ENCODE results near the gene OXSR1. TPM values are rescaled to one million over a fixed set of nuclear protein-coding genes. Genes with fewer than 3 reads are reported as not detected.

OXSR1 gene
- total and polyA plus RNA-seq, 2 experiments from 2014 or later: 16.0 to 41.1 TPM

- Histone ChIP-seq H3K27ac (ENCODE audit: low read depth) (no peak overlapping the region), H3K4me1 (ENCODE audit: insufficient read depth) (peaks cover 21% of the 10 kb centered on the region), H3K4me3 (no peak overlapping the region), H2AFZ (no peak overlapping the region), H3K27me3 (ENCODE audit: insufficient read depth) (no peaks in the 10 kb centered on the region), H4K20me1 (replicated peaks; ENCODE audit: insufficient read depth) (peaks cover 56% of the 10 kb centered on the region), H3K36me3 (ENCODE audit: insufficient read depth) (no peaks in the 10 kb centered on the region), H3K4me2 (no peak overlapping the region), H3K79me2 (replicated peaks; ENCODE audit: insufficient read depth) (peaks cover 78% of the 10 kb centered on the region), H3K9me2 (ENCODE audit: insufficient read depth) (no peaks in the 10 kb centered on the region), H3F3A (replicated peaks; ENCODE audit: low read depth) (no peaks in the 10 kb centered on the region)
- Mint-ChIP-seq H3K27me3 (ENCODE audit: insufficient read depth, low read depth, poor library complexity) (peaks cover 16% of the 10 kb centered on the region), H3K4me3 (no peak overlapping the region), H3K9me3 (0 out of 3 replicates have a peak, but pooled peaks cover 2% of the 10 kb centered on the region), H3K36me3 (ENCODE audit: low read depth) (0 out of 3 replicates have a peak, but pooled peaks cover 4% of the 10 kb centered on the region), H3K4me1 (peaks cover 29% of the 10 kb centered on the region), H3K27ac (no peak overlapping the region)
- ATAC-seq (no peak), DNase-seq (ENCODE audit: low spot score) (no peak)
- TF ChIP-seq ZNF114 (CRISPR knock-in tag; IDR thresholded peaks at IDR 0.05) (no peak), JUNB (IDR thresholded peaks at IDR 0.05; ENCODE audit: unreplicated experiment) (no peak), EZH2phosphoT487 (IDR thresholded peaks at IDR 0.05; ENCODE audit: unreplicated experiment) (no peak), ZNF462 (CRISPR knock-in tag; IDR thresholded peaks at IDR 0.05) (no peak), CREB1 (CRISPR knock-in tag; IDR thresholded peaks at IDR 0.05; ENCODE audit: low read depth) (no peak), STAT1 (IDR thresholded peaks at IDR 0.05; ENCODE audit: unreplicated experiment) (no peak), ETS1 (IDR thresholded peaks at IDR 0.05) (no peak), NANOG (IDR thresholded peaks at IDR 0.05; ENCODE audit: borderline replicate concordance) (no peak), POLR2AphosphoS5 (IDR thresholded peaks at IDR 0.05; ENCODE audit: low read depth) (no peak), ZNF331 (CRISPR knock-in tag; IDR thresholded peaks at IDR 0.05; ENCODE audit: low read depth) (no peak), CTCF (conservative IDR thresholded peaks at IDR 0.05; ENCODE audit: low read depth in 2 of 2) (no peak)
- TF ChIP-seq, protein P1, sequence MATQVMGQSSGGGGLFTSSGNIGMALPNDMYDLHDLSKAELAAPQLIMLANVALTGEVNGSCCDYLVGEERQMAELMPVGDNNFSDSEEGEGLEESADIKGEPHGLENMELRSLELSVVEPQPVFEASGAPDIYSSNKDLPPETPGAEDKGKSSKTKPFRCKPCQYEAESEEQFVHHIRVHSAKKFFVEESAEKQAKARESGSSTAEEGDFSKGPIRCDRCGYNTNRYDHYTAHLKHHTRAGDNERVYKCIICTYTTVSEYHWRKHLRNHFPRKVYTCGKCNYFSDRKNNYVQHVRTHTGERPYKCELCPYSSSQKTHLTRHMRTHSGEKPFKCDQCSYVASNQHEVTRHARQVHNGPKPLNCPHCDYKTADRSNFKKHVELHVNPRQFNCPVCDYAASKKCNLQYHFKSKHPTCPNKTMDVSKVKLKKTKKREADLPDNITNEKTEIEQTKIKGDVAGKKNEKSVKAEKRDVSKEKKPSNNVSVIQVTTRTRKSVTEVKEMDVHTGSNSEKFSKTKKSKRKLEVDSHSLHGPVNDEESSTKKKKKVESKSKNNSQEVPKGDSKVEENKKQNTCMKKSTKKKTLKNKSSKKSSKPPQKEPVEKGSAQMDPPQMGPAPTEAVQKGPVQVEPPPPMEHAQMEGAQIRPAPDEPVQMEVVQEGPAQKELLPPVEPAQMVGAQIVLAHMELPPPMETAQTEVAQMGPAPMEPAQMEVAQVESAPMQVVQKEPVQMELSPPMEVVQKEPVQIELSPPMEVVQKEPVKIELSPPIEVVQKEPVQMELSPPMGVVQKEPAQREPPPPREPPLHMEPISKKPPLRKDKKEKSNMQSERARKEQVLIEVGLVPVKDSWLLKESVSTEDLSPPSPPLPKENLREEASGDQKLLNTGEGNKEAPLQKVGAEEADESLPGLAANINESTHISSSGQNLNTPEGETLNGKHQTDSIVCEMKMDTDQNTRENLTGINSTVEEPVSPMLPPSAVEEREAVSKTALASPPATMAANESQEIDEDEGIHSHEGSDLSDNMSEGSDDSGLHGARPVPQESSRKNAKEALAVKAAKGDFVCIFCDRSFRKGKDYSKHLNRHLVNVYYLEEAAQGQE (IDR thresholded peaks at IDR 0.05; ENCODE audit: unreplicated experiment): no peak
These were observed 3.1 kb downstream of the OXSR1 start for GRCh38 chr3:38168151-38169026.
